ENCODE results near the gene PTPN3. TPM values are rescaled to one million over a fixed set of nuclear protein-coding genes. Genes with fewer than 3 reads are reported as not detected.
"Not testable (repeated sequence)": the region's sequence is repeated elsewhere in the genome, so short reads cannot be mapped to it uniquely, and the experiment has no call there.

The PTPN3 gene
- total RNA-seq, 1 donor from 2014 or later, result 13.4 TPM

GRCh38 chr9:109535365-109535764 lies 37.3 kb upstream of the PTPN3 start:
- DNase-seq (no peak), ATAC-seq (no peak)
- Histone ChIP-seq H3K9me3 (no peaks in the 10 kb centered on the region), H3K4me3 (no peak overlapping the region), H3K4me1 (no peaks in the 10 kb centered on the region), H3K36me3 (no peaks in the 10 kb centered on the region), H3K27ac (no peak overlapping the region), H3K27me3 (ENCODE audit: low read depth) (no peaks in the 10 kb centered on the region)
- intact Hi-C loops (cut with DNase I), result no loop called here
- TF ChIP-seq CTCF (IDR thresholded peaks at IDR 0.05), result no peak

- TF ChIP-seq CTCF (IDR thresholded peaks at IDR 0.05), result no peak
- Histone ChIP-seq H3K9me3 (no peaks in the 10 kb centered on the region), H3K4me3 (no peak overlapping the region), H3K27ac (no peak overlapping the region), H3K4me1 (no peaks in the 10 kb centered on the region), H3K36me3 (no peaks in the 10 kb centered on the region), H3K27me3 (ENCODE audit: low read depth) (no peaks in the 10 kb centered on the region)
- ATAC-seq (no peak), DNase-seq (no peak)
- intact Hi-C loops (cut with DNase I), result no loop called here
These were observed 36.0 kb upstream of the PTPN3 start for GRCh38 chr9:109534151-109534550.

GRCh38 chr9:109532652-109533051 lies 34.5 kb upstream of the PTPN3 start:
- ATAC-seq; H3K9me3 ChIP-seq; H3K4me1 ChIP-seq; H3K27me3 ChIP-seq (ENCODE audit: low read depth); H3K4me3 ChIP-seq; intact Hi-C loops (cut with DNase I); DNase-seq; H3K36me3 ChIP-seq; H3K27ac ChIP-seq: not testable (repeated sequence)

GRCh38 chr9:109522106-109522505 lies 24.0 kb upstream of the PTPN3 start:
- Histone ChIP-seq H3K27ac (no peak overlapping the region), H3K4me3 (no peak overlapping the region), H3K27me3 (ENCODE audit: low read depth) (no peaks in the 10 kb centered on the region), H3K9me3 (no peaks in the 10 kb centered on the region), H3K4me1 (no peaks in the 10 kb centered on the region), H3K36me3 (no peaks in the 10 kb centered on the region)
- ATAC-seq, result no peak
- no peak for DNase-seq
- intact Hi-C loops (cut with DNase I), result no loop called here
- TF ChIP-seq CTCF (IDR thresholded peaks at IDR 0.05), result no peak

GRCh38 chr9:109520475-109521132 lies 22.5 kb upstream of the PTPN3 start:
- intact Hi-C loops (cut with DNase I), result no loop called here
- Histone ChIP-seq H3K4me3 (no peak overlapping the region), H3K4me1 (no peaks in the 10 kb centered on the region), H3K36me3 (no peaks in the 10 kb centered on the region), H3K9me3 (no peaks in the 10 kb centered on the region), H3K27me3 (ENCODE audit: low read depth) (no peaks in the 10 kb centered on the region), H3K27ac (no peak overlapping the region)
- peak; percentile 82 for TF ChIP-seq CTCF (IDR thresholded peaks at IDR 0.05)
- ATAC-seq (peak; percentile 89 to 93), DNase-seq (no peak)

GRCh38 chr9:109519366-109519765 lies 21.3 kb upstream of the PTPN3 start:
- Histone ChIP-seq H3K27me3 (ENCODE audit: low read depth) (no peaks in the 10 kb centered on the region), H3K9me3 (no peaks in the 10 kb centered on the region), H3K4me3 (no peak overlapping the region), H3K4me1 (no peaks in the 10 kb centered on the region), H3K27ac (no peak overlapping the region), H3K36me3 (no peaks in the 10 kb centered on the region)
- no peak for DNase-seq
- intact Hi-C loops (cut with DNase I), result no loop called here
- ATAC-seq, result peak in 1 of 2 donors; percentile 19
- TF ChIP-seq CTCF (IDR thresholded peaks at IDR 0.05), result no peak
